ENCODE measurements around the gene GPC3. TPM values are rescaled to one million over a fixed set of nuclear protein-coding genes. Genes with fewer than 3 reads are reported as not detected.

The GPC3 gene
- total RNA-seq, 4 donors from 2014 or later = 1.4 to 5.8 (median 2.7) TPM

GRCh38 chrX:133939655-133940302 lies 45.6 kb downstream of the GPC3 start:
- ATAC-seq (no peak), DNase-seq (no peak)
- no peaks in the 10 kb centered on the region for H3K27me3 ChIP-seq
- intact Hi-C loops (cut with DNase I; ENCODE audit: low total_unique reads) = no loop called here
- no peak overlapping the region for H3K4me3 ChIP-seq
- TF ChIP-seq CTCF (IDR thresholded peaks at IDR 0.05 in 4 of 5, conservative IDR thresholded peaks at IDR 0.05 in 1 of 5) (no peak), POLR2A (IDR thresholded peaks at IDR 0.05) (no peak)
- no peaks in the 10 kb centered on the region for H3K9me3 ChIP-seq
- no peaks in the 10 kb centered on the region for H3K4me1 ChIP-seq
- no peak overlapping the region for H3K27ac ChIP-seq
- in situ Hi-C loops (cut with MboI; ENCODE audit: low sequenced_read_pairs in 4 of 4) = no loop called here
- H3K36me3 ChIP-seq = no peaks in the 10 kb centered on the region

- Histone ChIP-seq H3K36me3 (no peaks in the 10 kb centered on the region), H3K4me1 (no peaks in the 10 kb centered on the region), H3K27me3 (no peaks in the 10 kb centered on the region), H3K27ac (no peak overlapping the region), H3K9me3 (no peaks in the 10 kb centered on the region), H3K4me3 (no peak overlapping the region)
- DNase-seq = no peak
- in situ Hi-C loops (cut with MboI; ENCODE audit: low sequenced_read_pairs in 4 of 4) (no loop called here), intact Hi-C loops (cut with DNase I; ENCODE audit: low total_unique reads) (no loop called here)
- no peak for ATAC-seq
- TF ChIP-seq CTCF (IDR thresholded peaks at IDR 0.05 in 4 of 5, conservative IDR thresholded peaks at IDR 0.05 in 1 of 5) = no peak
- no peak for TF ChIP-seq POLR2A (IDR thresholded peaks at IDR 0.05)
Measured at GRCh38 chrX:133938530-133938929, 46.9 kb downstream of the GPC3 start.

GRCh38 chrX:133937022-133937421 lies 48.4 kb downstream of the GPC3 start:
- H3K27me3 ChIP-seq = peaks cover 0 to 2% (median 0%) of the 10 kb centered on the region in 3 donors
- H3K4me1 ChIP-seq = no peaks in the 10 kb centered on the region
- no peak overlapping the region for H3K4me3 ChIP-seq
- in situ Hi-C loops (cut with MboI; ENCODE audit: low sequenced_read_pairs in 4 of 4) (no loop called here), intact Hi-C loops (cut with DNase I; ENCODE audit: low total_unique reads) (no loop called here)
- no peak for DNase-seq
- no peak for ATAC-seq
- H3K27ac ChIP-seq = no peak overlapping the region
- TF ChIP-seq POLR2A (IDR thresholded peaks at IDR 0.05) (no peak), CTCF (IDR thresholded peaks at IDR 0.05 in 4 of 5, conservative IDR thresholded peaks at IDR 0.05 in 1 of 5) (no peak)
- no peaks in the 10 kb centered on the region for H3K9me3 ChIP-seq
- no peaks in the 10 kb centered on the region for H3K36me3 ChIP-seq

- Histone ChIP-seq H3K4me1 (no peaks in the 10 kb centered on the region), H3K27ac (no peak overlapping the region), H3K27me3 (peaks cover 0 to 2% (median 0%) of the 10 kb centered on the region in 3 donors), H3K9me3 (no peaks in the 10 kb centered on the region), H3K36me3 (no peaks in the 10 kb centered on the region), H3K4me3 (no peak overlapping the region)
- intact Hi-C loops (cut with DNase I; ENCODE audit: low total_unique reads) (no loop called here), in situ Hi-C loops (cut with MboI; ENCODE audit: low sequenced_read_pairs in 4 of 4) (no loop called here)
- ATAC-seq (no peak), DNase-seq (no peak)
- no peak for TF ChIP-seq CTCF (IDR thresholded peaks at IDR 0.05 in 4 of 5, conservative IDR thresholded peaks at IDR 0.05 in 1 of 5)
- no peak for TF ChIP-seq POLR2A (IDR thresholded peaks at IDR 0.05)
Measured at GRCh38 chrX:133935076-133935475, 50.3 kb downstream of the GPC3 start.

GRCh38 chrX:133933316-133933715 lies 52.1 kb downstream of the GPC3 start:
- H3K9me3 ChIP-seq = no peaks in the 10 kb centered on the region
- no peak overlapping the region for H3K27ac ChIP-seq
- H3K27me3 ChIP-seq = peaks cover 0 to 2% (median 0%) of the 10 kb centered on the region in 3 donors
- in situ Hi-C loops (cut with MboI; ENCODE audit: low sequenced_read_pairs in 4 of 4) (no loop called here), intact Hi-C loops (cut with DNase I; ENCODE audit: low total_unique reads) (no loop called here)
- H3K36me3 ChIP-seq = no peaks in the 10 kb centered on the region
- no peak for ATAC-seq
- no peak for DNase-seq
- TF ChIP-seq CTCF (IDR thresholded peaks at IDR 0.05 in 4 of 5, conservative IDR thresholded peaks at IDR 0.05 in 1 of 5) (no peak), POLR2A (IDR thresholded peaks at IDR 0.05) (no peak)
- no peak overlapping the region for H3K4me3 ChIP-seq
- no peaks in the 10 kb centered on the region for H3K4me1 ChIP-seq
